Fibroblast of lung (primary cell): ENCODE data around the gene FAM47C. TPM values are rescaled to one million over a fixed set of nuclear protein-coding genes. Genes with fewer than 3 reads are reported as not detected.
"Not testable (repeated sequence)": the region's sequence is repeated elsewhere in the genome, so short reads cannot be mapped to it uniquely, and the experiment has no call there.

Experiments used
- DNase-seq, 2 donors: peaks; one replicate each; pipeline versions ENCODE4 v3.0.0 to v3.0.0-alpha.2; 2010; ENCODE audit warnings: low read depth in 2 of 2
- H2AFZ ChIP-seq: 2 replicates; pipeline ENCODE4 v1.5.1; 2012; ENCODE audit warnings: low read length, control low read depth, inconsistent platforms
- H3K27ac ChIP-seq: 2 replicates; pipeline ENCODE4 v1.5.1; 2011; ENCODE audit warnings: low read length, control low read depth; ENCODE audit not compliant: insufficient read depth
- H3K27me3 ChIP-seq: 2 replicates; pipeline ENCODE4 v1.5.1; 2011; ENCODE audit warnings: mild to moderate bottlenecking, low read length; ENCODE audit not compliant: control insufficient read depth, insufficient read depth
- H3K36me3 ChIP-seq: 2 replicates; pipeline ENCODE4 v1.5.1; 2011; ENCODE audit warnings: low read length; ENCODE audit not compliant: control insufficient read depth, insufficient read depth
- H3K4me1 ChIP-seq: 2 replicates; pipeline ENCODE4 v1.5.1; 2011; ENCODE audit warnings: low read length; ENCODE audit not compliant: control insufficient read depth, insufficient read depth; ENCODE audit errors: extremely low read depth
- H3K4me2 ChIP-seq: 2 replicates; pipeline ENCODE4 v1.5.1; 2011; ENCODE audit warnings: low read length, control low read depth; ENCODE audit not compliant: insufficient read depth; ENCODE audit errors: extremely low read depth
- H3K4me3 ChIP-seq, 4 experiments: fragments of 200-600 bp in 1 of 4; sonication (generic) in 1 of 4; replicated peaks in 1 of 4; 2 replicates each; pipeline ENCODE4 v1.5.1; 2011 to 2016; ENCODE audit warnings: low read length in 4 of 4, low read depth in 3 of 4, mild to moderate bottlenecking in 3 of 4, control low read depth in 2 of 4, inconsistent platforms in 1 of 4, mixed read lengths in 1 of 4; ENCODE audit not compliant: insufficient read depth in 1 of 4; ENCODE audit errors: control extremely low read depth in 1 of 4
- H3K79me2 ChIP-seq: 2 replicates; pipeline ENCODE4 v1.5.1; 2012; ENCODE audit warnings: mild to moderate bottlenecking, low read length, inconsistent platforms; ENCODE audit not compliant: control insufficient read depth, insufficient read depth
- H3K9ac ChIP-seq: 2 replicates; pipeline ENCODE4 v1.5.1; 2011; ENCODE audit warnings: mild to moderate bottlenecking, low read length, control low read depth; ENCODE audit not compliant: insufficient read depth
- H3K9me3 ChIP-seq: 2 replicates; pipeline ENCODE4 v1.5.1; 2012; ENCODE audit warnings: low read depth, low read length; ENCODE audit not compliant: control insufficient read depth, insufficient read depth
- H4K20me1 ChIP-seq: 2 replicates; pipeline ENCODE4 v1.5.1; 2011; ENCODE audit warnings: low read length; ENCODE audit not compliant: control insufficient read depth, insufficient read depth; ENCODE audit errors: extremely low read depth
- CTCF ChIP-seq, 2 donors: IDR thresholded peaks in 1 of 2; conservative IDR thresholded peaks in 1 of 2; 1 replicate in 1 of 2; 2 replicates in 1 of 2; pipeline ENCODE4 v1.5.1; 2011 to 2012; ENCODE audit warnings: low read length in 2 of 2, control low read depth in 1 of 2, inconsistent platforms in 1 of 2, low read depth in 1 of 2, mild to moderate bottlenecking in 1 of 2
- EZH2 ChIP-seq: IDR thresholded peaks from 2 replicates; pipeline ENCODE4 v1.5.1; 2012; ENCODE audit warnings: low read length, control low read depth, mild to moderate bottlenecking; ENCODE audit errors: missing control alignments
- polyA plus RNA-seq, 2 donors: library from polyadenylated mRNA; depleted of rRNA in 1 of 2; stranded (reverse) in 1 of 2; unstranded in 1 of 2; fragments of >200 nt; gene quantifications; 2 replicates each; pipeline ENCODE4 v1.2.1, GENCODE V29; 2011 to 2012; ENCODE audit warnings: missing spikeins in 1 of 2
- total RNA-seq: library from RNA; depleted of rRNA; stranded (reverse); fragments of >200 nt; gene quantifications from 2 replicates; pipeline ENCODE4 v1.2.1, GENCODE V29; 2014

Gene FAM47C
- total and polyA plus RNA-seq, 2 donors (not counting 1 experiment from before 2014, with no cell fraction given), result not detected

- Histone ChIP-seq H2AFZ (no peak overlapping the region), H3K9ac (no peak overlapping the region)
These were observed 39.6 kb downstream of the FAM47C start for GRCh38 chrX:37047776-37048175.

GRCh38 chrX:37057572-37057971, 49.4 kb downstream of the FAM47C start:
- H3K4me3 ChIP-seq, H4K20me1 ChIP-seq, H3K4me1 ChIP-seq, H3K4me2 ChIP-seq, H3K27ac ChIP-seq, H3K27me3 ChIP-seq, H2AFZ ChIP-seq, H3K9me3 ChIP-seq, DNase-seq, H3K79me2 ChIP-seq, H3K9ac ChIP-seq, H3K36me3 ChIP-seq: not testable (repeated sequence)

More at GRCh38 chrX:37047776-37048175, 39.6 kb downstream of the FAM47C start:
- DNase-seq, result no peak
- H3K79me2 ChIP-seq, result no peaks in the 10 kb centered on the region
- TF ChIP-seq CTCF (conservative IDR thresholded peaks at IDR 0.05 in 1 of 2, IDR thresholded peaks at IDR 0.05 in 1 of 2; ENCODE audit: low read depth in 1 of 2, low read length in 2 of 2) (no peak), EZH2 (no peak)
- H3K4me1 ChIP-seq, result no peaks in the 10 kb centered on the region
- no peak overlapping the region for H3K4me3 ChIP-seq
- H3K27me3 ChIP-seq, result no peaks in the 10 kb centered on the region
- no peak overlapping the region for H3K4me2 ChIP-seq
- no peaks in the 10 kb centered on the region for H3K36me3 ChIP-seq
- H4K20me1 ChIP-seq, result no peaks in the 10 kb centered on the region
- no peaks in the 10 kb centered on the region for H3K9me3 ChIP-seq
- H3K27ac ChIP-seq, result no peak overlapping the region

- no peaks in the 10 kb centered on the region for H3K9me3 ChIP-seq
- no peaks in the 10 kb centered on the region for H3K36me3 ChIP-seq
- no peak overlapping the region for H3K27ac ChIP-seq
- no peak overlapping the region for H3K9ac ChIP-seq
- no peak overlapping the region for H3K4me3 ChIP-seq
- H3K4me1 ChIP-seq, result no peaks in the 10 kb centered on the region
- TF ChIP-seq CTCF (conservative IDR thresholded peaks at IDR 0.05 in 1 of 2, IDR thresholded peaks at IDR 0.05 in 1 of 2; ENCODE audit: low read depth in 1 of 2, low read length in 2 of 2) (peak; percentile 33 to 49), EZH2 (no peak)
- H3K27me3 ChIP-seq, result no peaks in the 10 kb centered on the region
- no peak overlapping the region for H2AFZ ChIP-seq
- H3K79me2 ChIP-seq, result no peaks in the 10 kb centered on the region
- no peaks in the 10 kb centered on the region for H4K20me1 ChIP-seq
- DNase-seq, result peak; percentile 34 to 42
- H3K4me2 ChIP-seq, result no peak overlapping the region
These were observed 52.8 kb downstream of the FAM47C start for GRCh38 chrX:37060999-37061398.
